Colonic mucosa (tissue), 4 donors: ENCODE data around the gene SLC35A3. TPM values are rescaled to one million over a fixed set of nuclear protein-coding genes. Genes with fewer than 3 reads are reported as not detected.
"Not testable (repeated sequence)": the region's sequence is repeated elsewhere in the genome, so short reads cannot be mapped to it uniquely, and the experiment has no call there.

ENCODE experiments used
- DNase-seq: peaks from one replicate; pipeline ENCODE4 v3.0.0-alpha.2; 2020
- H3K27ac ChIP-seq: fragments of 200-600 bp; one replicate; pipeline ENCODE4 v1.8.0; 2021
- H3K27me3 ChIP-seq: fragments of 200-600 bp; one replicate; pipeline ENCODE4 v1.8.0; 2021
- H3K36me3 ChIP-seq: fragments of 200-600 bp; one replicate; pipeline ENCODE4 v1.8.0; 2021
- H3K4me1 ChIP-seq: fragments of 200-600 bp; one replicate; pipeline ENCODE4 v1.8.0; 2021; ENCODE audit warnings: mild to moderate bottlenecking
- H3K4me3 ChIP-seq: fragments of 200-600 bp; one replicate; pipeline ENCODE4 v1.8.0; 2021
- H3K9ac ChIP-seq, 2 donors: one replicate each; pipeline ENCODE4 v1.7.0; 2013; ENCODE audit warnings: control low read depth in 2 of 2, low read depth in 2 of 2, low read length in 2 of 2
- H3K9me3 ChIP-seq: fragments of 200-600 bp; one replicate; pipeline ENCODE4 v1.8.0; 2021
- intact Hi-C: fragments of 100-400 bp; cut with DNase I; formaldehyde crosslinking; loops from one replicate; pipeline ENCODE4 v1.14.1; 2022
- total RNA-seq, 2 donors: library from RNA; stranded (reverse); fragmentation: NEBNext Ultra II Directional in 1 of 2; extraction: Animal tissue kit (Norgen Biotek cat#: 25700) in 1 of 2; gene quantifications; one replicate each; pipeline ENCODE4 v1.2.1, GENCODE V29; 2021
- TF ChIP-seq, protein P1 (sequence below): fragments of 200-600 bp; IDR thresholded peaks from one replicate; pipeline ENCODE4 v1.8.0; 2022; ENCODE audit warnings: antibody characterized with exemption, mild to moderate bottlenecking
- donor health status: healthy.
- donor health status: DM: no; HTN: no; CAD: no.
- donor health status: DM: no; HTN: no; CAD: no.

The SLC35A3 gene
- total RNA-seq, 2 donors from 2014 or later = 122 to 206 TPM

DNA sequence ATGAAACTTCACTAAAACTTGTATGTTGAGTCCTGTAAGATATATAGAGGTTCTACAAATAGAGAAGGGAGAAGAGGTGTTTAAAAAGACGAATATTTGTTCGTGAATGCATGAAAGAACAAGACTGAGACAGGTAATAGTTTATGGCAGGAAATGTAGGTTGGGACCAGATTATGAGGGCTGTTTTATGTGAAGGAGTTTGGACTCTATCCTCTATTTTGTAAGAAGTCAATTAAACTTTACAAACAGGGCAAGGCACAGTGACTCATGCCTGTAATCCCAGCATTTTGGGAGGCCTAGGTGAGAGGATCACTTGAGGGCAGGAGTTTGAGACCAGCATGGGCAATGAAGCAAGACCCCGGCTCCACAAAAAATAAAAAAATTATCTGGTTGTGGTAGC, 5.7 kb downstream of the SLC35A3 start:
- H3K9ac ChIP-seq = no peak overlapping the region
- no peaks in the 10 kb centered on the region for H3K36me3 ChIP-seq
- no peak overlapping the region for H3K4me3 ChIP-seq
- intact Hi-C loops = no loop called here
- peak; percentile 59 for DNase-seq
- TF ChIP-seq, protein P1, sequence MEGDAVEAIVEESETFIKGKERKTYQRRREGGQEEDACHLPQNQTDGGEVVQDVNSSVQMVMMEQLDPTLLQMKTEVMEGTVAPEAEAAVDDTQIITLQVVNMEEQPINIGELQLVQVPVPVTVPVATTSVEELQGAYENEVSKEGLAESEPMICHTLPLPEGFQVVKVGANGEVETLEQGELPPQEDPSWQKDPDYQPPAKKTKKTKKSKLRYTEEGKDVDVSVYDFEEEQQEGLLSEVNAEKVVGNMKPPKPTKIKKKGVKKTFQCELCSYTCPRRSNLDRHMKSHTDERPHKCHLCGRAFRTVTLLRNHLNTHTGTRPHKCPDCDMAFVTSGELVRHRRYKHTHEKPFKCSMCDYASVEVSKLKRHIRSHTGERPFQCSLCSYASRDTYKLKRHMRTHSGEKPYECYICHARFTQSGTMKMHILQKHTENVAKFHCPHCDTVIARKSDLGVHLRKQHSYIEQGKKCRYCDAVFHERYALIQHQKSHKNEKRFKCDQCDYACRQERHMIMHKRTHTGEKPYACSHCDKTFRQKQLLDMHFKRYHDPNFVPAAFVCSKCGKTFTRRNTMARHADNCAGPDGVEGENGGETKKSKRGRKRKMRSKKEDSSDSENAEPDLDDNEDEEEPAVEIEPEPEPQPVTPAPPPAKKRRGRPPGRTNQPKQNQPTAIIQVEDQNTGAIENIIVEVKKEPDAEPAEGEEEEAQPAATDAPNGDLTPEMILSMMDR = no peak
- peaks cover 4% of the 10 kb centered on the region for H3K4me1 ChIP-seq
- no peaks in the 10 kb centered on the region for H3K9me3 ChIP-seq
- peak overlapping the region; percentile 76 for H3K27ac ChIP-seq
- H3K27me3 ChIP-seq = no peaks in the 10 kb centered on the region

GRCh38 chr1:99977326-99977725, 7.5 kb downstream of the SLC35A3 start:
- H3K27me3 ChIP-seq, H3K9me3 ChIP-seq, H3K4me1 ChIP-seq, H3K36me3 ChIP-seq, intact Hi-C loops, H3K4me3 ChIP-seq: not testable (repeated sequence)
- peak overlapping the region; percentile 76 for H3K27ac ChIP-seq
- peak; percentile 53 for DNase-seq
- peak overlapping the region in 1 of 2 donors; percentile 9 for H3K9ac ChIP-seq

DNA sequence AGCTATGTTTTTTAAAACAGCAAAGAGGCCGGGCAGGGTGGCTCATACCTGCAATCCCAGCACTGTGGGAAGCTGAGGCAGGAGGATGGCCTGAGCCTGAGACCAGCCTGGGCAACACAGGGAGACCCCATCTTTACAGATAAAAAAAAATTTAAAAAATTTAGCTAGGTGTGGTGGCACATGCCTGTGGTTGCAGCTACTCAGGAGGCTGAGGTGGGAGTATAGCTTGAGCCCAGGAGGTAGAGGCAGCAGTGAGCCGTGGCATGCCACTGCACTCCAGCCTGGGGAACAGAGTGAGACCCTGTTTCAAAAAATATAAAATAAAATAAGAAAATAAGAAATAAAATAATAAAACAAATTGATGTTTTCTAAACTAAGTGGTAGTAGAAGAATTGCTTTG, 8.4 kb downstream of the SLC35A3 start:
- H3K4me1 ChIP-seq = no peaks in the 10 kb centered on the region
- intact Hi-C loops = no loop called here
- H3K27me3 ChIP-seq = no peaks in the 10 kb centered on the region
- H3K9ac ChIP-seq = no peak overlapping the region
- TF ChIP-seq, protein P1 = no peak
- no peak overlapping the region for H3K27ac ChIP-seq
- H3K9me3 ChIP-seq = no peaks in the 10 kb centered on the region
- H3K4me3 ChIP-seq = no peak overlapping the region
- H3K36me3 ChIP-seq = no peaks in the 10 kb centered on the region
- DNase-seq = no peak

DNA sequence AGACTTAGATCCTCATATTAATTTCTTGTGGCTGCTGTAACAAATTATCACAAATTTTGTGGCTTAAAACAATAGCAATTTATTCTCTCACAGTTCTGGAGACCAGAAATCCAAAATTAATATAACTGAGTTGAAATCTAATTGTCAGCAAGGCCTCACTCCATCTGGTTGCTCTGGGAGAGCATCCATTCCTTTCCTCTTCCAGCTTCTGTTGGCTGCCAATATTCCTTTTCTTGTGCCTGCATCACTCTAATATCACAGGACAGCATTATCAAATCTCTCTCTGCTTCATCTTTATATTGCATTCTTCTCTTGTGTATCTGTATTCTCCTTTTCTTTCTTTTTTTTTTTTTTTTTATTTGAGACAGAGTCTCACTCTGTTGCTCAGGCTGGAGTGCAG, 9.3 kb downstream of the SLC35A3 start:
- Histone ChIP-seq H3K27ac (no peak overlapping the region), H3K4me1 (no peaks in the 10 kb centered on the region), H3K36me3 (no peaks in the 10 kb centered on the region), H3K27me3 (no peaks in the 10 kb centered on the region), H3K4me3 (no peak overlapping the region), H3K9ac (no peak overlapping the region), H3K9me3 (no peaks in the 10 kb centered on the region)
- DNase-seq = no peak
- TF ChIP-seq, protein P1 = no peak
- intact Hi-C loops = no loop called here

DNA sequence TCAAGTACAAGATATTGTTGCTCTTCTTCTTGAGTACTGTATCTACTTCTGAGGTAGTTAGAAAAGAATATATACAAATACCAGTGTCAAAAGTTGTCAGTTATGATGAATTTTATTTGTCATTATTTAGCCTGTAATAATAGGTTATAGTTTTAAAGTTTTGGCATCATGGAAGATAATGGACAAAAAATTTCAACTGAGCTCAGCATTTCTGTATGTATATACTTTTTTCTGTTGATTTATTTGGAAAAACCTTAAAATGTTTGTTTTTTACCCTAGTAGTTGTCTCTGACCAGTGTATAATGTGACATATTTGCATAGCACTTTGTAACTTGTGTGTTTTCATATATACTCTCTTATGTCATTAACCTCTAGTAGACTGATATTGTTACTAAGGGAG, 11.1 kb downstream of the SLC35A3 start:
- Histone ChIP-seq H3K4me1 (no peaks in the 10 kb centered on the region), H3K4me3 (no peak overlapping the region), H3K27me3 (no peaks in the 10 kb centered on the region), H3K36me3 (no peaks in the 10 kb centered on the region), H3K27ac (no peak overlapping the region), H3K9me3 (no peaks in the 10 kb centered on the region), H3K9ac (no peak overlapping the region)
- no peak for DNase-seq
- intact Hi-C loops = no loop called here
- TF ChIP-seq, protein P1 = no peak

DNA sequence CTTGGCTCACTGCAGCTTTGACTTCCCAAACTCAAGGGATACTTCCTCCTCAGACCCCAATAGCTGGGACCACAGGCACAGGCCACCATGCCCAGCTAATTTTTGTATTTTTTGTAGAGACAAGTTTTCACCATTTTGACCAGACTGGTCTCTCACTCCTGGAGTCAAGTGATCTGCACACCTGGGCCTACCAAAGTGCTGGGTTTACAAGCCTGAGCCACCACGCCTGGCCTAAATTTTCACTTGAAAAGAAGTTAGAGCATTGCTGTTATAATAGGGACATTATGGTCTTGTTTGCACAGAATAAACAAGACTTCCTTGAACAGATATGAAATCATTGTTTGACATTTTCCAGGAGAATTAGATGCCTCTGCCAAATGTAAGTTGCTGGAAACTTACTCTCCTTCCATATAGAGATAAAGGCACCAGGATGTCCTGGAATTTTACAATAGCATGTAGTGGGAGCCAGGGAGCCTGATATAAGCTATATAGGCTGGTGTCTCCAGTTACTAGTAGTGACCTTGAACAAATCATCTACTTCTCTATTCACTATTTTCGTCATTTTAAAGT, 16.9 kb downstream of the SLC35A3 start:
- peaks cover 3% of the 10 kb centered on the region for H3K36me3 ChIP-seq
- TF ChIP-seq, protein P1 = no peak
- H3K27me3 ChIP-seq = no peaks in the 10 kb centered on the region
- no peak overlapping the region for H3K9ac ChIP-seq
- no peak overlapping the region for H3K4me3 ChIP-seq
- H3K4me1 ChIP-seq = no peaks in the 10 kb centered on the region
- H3K9me3 ChIP-seq = no peaks in the 10 kb centered on the region
- peak; percentile 67 for DNase-seq
- H3K27ac ChIP-seq = peak overlapping the region; percentile 12
- intact Hi-C loops = no loop called here
